CD4-positive, alpha-beta T cell treated with Interleukin-2 at 100 ng/mL for 4 hours (primary cell): ENCODE data around the gene SKIC8.

Experiments
- DNase-seq: peaks from one replicate; pipeline ENCODE4 v3.0.0-alpha.2; 2020; ENCODE audit warnings: low spot score

Gene SKIC8

GRCh38 chr15:78321786-78322185 is 22.4 kb upstream of the SKIC8 start:
- DNase-seq = no peak

- DNase-seq = no peak
Observed at GRCh38 chr15:78321041-78321570, 21.7 kb upstream of the SKIC8 start.

GRCh38 chr15:78320183-78320582 is 20.8 kb upstream of the SKIC8 start:
- DNase-seq = no peak

DNA sequence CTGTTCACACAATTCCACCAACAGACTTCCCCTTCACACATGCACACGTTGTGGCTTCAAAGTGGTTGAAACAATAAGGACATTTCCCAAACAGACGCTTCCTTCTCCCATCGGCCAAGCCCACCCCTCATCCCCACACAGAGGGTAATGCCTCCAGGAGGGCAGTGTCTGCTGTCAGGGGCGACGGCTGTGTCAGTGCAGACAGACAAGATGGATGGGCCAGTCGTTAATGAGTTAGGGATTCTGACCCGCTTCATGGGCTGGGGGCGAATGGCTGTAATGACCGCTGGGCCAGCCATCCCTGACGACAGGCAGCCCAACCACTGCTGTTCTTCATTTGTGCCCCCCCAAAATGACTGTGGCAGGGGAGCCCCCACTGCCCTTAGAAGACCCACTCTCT is 20.2 kb upstream of the SKIC8 start:
- no peak for DNase-seq

- DNase-seq = no peak
Observed at GRCh38 chr15:78317145-78317836, 17.9 kb upstream of the SKIC8 start.

DNA sequence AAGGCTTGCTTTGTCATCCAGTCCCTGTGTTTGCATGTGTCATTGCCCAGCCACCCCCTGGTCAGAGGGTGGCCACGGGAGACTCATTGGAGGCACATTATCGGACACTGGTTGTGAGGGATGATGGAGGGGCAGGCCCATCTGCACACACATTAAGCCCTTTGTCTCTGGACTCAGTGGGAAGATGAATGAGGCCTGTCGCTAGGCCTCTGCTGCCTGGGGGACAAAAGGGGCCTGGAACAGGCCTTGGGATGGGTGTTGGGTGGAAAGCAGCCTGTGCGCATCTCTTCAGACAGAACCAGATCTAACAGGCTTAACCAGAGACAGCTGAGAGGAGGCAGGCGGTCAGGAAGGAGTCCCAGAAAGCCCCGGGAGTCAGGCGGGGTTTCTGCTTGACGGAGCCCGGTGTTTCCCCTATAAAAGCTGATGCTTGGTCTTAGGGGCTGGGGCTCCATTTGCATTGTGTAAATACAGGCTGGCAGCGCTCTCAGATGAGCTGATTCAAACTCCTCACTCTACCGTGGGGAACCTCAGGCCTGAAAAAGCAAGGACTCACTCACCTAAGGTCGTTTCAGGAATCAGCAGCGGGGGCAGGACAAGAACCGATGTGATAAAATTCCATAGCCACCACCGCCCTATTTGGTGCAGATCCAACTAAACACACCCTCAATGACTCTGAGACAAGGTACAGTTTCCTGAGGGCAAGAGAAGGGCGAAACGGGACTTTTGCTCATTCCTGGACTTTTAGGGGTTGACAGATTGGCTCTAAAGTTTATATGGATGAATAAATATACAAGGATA is 17.1 kb upstream of the SKIC8 start:
- DNase-seq = no peak

DNA sequence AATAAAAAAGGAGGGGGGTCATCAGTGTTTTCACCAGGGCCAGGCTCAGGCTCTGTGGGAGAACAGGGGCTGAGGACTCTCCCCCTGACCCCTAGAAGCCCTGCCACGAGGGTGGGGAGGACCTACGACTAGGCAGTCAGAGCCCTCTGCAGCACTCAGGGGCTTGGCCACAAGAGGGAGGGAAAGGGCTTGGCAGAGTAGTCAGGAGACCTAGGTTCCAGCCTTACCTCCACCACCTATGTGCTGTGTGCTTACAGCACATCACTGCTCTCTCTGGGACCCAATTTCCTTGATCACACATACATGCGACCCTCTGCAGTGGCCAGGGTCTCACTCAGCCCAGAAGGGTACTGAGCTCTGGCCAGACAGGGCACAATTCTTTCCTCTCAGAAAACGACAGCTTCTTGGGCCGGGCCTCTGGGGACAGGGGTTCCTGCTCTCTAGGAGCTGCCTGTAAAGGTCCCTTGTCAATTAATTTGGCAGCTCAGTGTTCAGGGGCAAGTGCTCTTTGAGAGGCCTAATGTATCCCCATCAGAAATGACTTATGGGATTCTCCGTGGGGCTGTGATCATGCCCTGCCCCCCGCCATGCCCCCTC is 16.4 kb upstream of the SKIC8 start:
- no peak for DNase-seq

DNA sequence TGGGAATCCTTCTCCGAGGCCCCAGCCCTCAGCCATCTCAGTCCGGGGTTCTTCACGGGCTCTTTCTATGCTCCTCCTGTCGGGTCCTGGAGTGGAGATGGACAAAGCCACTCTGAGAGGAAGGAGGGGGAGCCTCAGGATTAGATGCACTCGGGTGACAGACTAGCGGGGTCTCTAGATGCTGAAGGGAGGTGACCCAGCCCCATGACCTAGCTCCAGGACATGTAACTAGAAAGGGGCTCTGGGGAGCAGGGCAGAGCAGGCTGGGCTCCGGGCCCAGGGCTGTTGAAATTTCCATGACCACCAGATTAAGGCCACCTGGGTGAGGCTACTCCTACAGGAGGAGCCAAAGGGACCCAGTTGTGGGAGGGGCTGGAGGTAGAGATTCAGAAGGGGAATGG is 14.8 kb upstream of the SKIC8 start:
- DNase-seq = no peak

GRCh38 chr15:78313383-78313782 is 14.0 kb upstream of the SKIC8 start:
- no peak for DNase-seq

- no peak for DNase-seq
Observed at GRCh38 chr15:78312957-78313356, 13.5 kb upstream of the SKIC8 start.

- DNase-seq = no peak
Observed at GRCh38 chr15:78312536-78312935, 13.1 kb upstream of the SKIC8 start.

- no peak for DNase-seq
Observed at GRCh38 chr15:78311292-78311691, 11.9 kb upstream of the SKIC8 start.

DNA sequence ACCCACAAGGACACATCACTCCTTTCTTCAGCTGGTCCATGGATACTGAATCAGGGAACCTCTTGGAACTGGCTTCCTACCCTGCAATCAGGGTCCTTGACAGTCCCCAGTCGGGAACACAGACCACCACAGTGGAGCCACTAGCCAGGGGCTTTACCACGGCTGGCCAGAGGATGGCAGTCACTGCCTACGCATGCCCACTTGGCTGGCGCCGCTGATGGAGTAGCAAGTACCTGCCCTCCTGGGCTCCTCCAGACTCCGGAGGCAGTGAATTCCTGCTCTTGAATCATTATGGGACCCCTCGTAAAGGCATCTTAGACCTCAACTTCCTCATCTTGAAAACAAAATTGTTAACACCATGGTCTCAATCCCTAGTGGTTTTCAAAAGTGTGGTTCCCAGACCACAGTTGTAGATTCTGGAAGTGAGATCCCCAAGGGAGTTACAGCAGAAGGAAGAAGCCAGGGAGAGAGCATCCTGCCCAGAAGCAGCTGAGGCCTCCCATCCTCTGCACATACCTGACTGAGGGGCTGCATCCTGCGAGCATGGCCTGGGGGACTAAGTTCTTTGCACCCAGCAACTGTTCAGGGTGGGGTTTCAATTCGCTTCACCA is 9.1 kb upstream of the SKIC8 start:
- DNase-seq = peak; percentile 24

GRCh38 chr15:78307976-78308375 is 8.6 kb upstream of the SKIC8 start:
- DNase-seq = no peak

DNA sequence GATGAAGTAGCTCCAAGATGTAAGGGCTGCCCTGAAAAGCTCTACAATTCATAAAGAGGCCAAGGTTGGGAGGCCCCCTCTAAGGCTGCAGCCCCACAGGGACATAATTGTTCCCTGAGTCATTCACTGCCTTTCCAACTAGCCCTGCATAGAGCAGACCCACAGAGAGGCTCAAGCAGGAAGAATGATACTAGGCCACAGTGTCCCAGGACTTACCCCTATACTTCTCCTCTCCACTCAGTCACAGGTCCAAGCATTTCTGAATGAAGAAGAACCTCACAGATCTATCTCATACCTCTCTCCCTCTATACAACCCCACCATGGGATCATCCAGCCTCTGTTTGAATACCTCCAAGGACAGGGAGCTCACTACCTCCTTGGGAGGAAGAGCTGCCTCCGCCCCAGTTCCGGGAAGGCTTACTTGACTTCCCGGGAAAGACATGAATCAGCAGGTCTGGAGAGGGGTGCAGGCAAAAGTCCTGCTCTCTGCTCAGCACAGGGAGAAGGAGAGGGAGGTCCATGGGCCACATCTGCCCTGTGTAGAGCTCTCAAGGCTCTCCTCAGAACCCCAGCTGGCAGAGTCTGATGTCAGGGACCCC is 6.9 kb upstream of the SKIC8 start:
- DNase-seq = no peak

DNA sequence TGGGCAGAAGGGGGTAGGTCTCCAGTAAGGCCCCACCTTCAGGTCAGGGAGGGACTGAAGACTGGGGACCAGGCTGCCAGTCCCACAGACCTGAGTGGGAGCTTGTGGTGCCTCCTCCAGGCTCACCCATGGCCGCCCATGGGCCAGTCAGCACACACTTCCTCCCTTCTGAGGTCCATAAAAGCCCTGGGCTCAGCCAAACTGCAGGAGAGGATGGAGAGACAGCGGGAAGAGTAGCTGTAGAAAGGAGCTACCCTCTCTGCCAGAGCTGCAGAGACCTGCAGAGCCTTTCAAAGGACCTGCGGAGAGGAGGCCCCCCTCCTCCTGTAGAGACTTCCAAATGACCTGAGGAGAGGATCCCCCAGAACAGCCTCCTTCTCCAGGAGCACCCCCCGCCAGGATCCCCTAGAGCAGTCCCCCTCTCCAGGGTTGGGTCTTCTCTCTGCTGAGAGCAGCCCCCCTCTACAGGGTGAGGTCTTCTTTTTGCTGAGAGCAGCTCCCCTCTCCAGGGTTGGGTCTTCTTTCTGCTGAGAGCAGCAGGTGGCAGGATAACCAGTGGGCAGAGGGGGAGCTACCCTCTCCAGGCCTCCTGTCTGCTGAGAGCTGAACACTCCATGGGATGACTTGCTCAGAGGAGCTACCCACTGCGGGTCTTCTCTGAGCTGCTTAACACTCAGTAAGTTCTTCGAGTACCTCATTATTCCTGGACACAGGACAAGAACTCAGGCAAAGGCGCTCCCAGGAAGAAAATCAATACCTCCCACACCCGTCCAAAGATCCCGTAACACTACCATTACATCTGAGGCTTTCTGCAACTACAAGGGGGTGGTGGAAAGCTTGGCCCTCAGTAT is 5.0 kb upstream of the SKIC8 start:
- DNase-seq = no peak

DNA sequence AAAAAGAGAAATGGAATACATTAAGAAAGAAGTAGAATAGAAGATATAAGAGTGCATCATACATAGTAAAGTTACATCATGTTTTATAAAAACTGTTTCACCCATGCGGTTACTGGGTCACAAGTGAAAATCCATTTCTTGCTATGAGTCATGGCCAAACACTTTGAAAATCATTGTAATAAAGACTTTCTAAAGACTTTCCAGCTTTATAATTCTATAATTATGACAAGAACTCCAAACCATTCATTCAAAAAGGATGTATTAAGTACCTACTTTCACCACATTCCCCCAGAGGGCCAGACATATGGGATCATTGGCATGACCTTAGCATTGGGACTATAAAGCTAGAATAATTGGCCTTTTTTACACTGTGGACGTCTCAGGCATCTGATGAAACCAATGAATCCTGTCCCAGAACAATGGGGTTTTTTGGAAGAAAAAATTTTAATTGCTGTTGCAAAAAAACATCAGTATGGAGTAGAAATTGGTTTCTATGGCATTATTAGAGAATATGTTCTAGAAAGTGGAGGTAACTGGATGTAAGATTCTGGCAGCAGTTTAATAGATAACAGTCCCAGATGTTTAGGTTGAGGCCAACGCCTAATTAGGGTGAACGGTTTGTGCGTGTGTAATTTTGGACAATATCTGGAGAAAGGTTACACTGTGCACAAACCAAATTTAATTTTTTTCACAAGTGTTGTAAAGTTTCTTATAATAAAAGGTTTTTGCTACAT is 3.3 kb upstream of the SKIC8 start:
- no peak for DNase-seq

DNA sequence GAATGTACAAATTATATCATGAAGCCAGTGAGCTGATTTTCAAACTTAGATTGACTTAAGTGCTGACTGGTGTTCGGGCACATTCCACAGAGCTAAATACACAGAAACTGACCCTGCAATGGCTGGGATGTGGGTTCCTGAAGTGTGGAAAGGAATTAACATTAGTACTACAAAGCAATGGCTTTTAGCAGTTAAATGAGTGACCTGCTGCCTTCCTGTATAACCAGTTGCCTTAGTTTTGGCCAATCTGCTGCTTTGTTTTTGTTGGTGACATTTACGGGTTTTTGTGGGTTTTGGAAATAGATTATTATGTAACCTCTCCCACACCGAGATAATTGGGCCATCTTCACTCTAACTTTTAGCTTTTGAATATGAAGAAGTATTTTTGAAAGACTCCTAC is 2.4 kb upstream of the SKIC8 start:
- no peak for DNase-seq

GRCh38 chr15:78301326-78301725 is 1.9 kb upstream of the SKIC8 start:
- no peak for DNase-seq

- no peak for DNase-seq
Observed at GRCh38 chr15:78292219-78292618, 7.2 kb downstream of the SKIC8 start.

GRCh38 chr15:78291698-78292097 is 7.7 kb downstream of the SKIC8 start:
- no peak for DNase-seq
